PC-9 (cell line): ENCODE measurements around the gene CTSH. TPM values are rescaled to one million over a fixed set of nuclear protein-coding genes. Genes with fewer than 3 reads are reported as not detected.

Source experiments
- BruUV-seq: library from RNA; stranded (reverse); fragments of 400-500 nt; replicated peaks from 2 replicates; lab custom pipeline; 2021; lab: Mats Ljungman, UMichigan
- CTCF ChIA-PET: fragments of 300-600 bp; sonication (Branson Sonifier 250); formaldehyde crosslinking; loops from one replicate; lab custom pipeline; 2022; ENCODE audit warnings: antibody characterized with exemption; lab: Charles Lee
- POLR2A ChIA-PET: fragments of 300-600 bp; sonication (Branson Sonifier 250); formaldehyde crosslinking; loops from one replicate; lab custom pipeline; 2022; ENCODE audit warnings: antibody characterized with exemption; ENCODE audit not compliant: unreplicated experiment; lab: Charles Lee
- DNase-seq, 2 experiments: peaks; one replicate each; pipeline versions ENCODE4 v3.0.0 to v3.0.0-alpha.2; 2015 to 2022; ENCODE audit warnings: mixed read lengths in 1 of 2
- H2AFZ ChIP-seq: fragments of 200-600 bp; sonication (generic); 2 replicates; pipeline ENCODE4 v1.8.1; 2017; ENCODE audit warnings: antibody characterized with exemption
- H3F3A ChIP-seq: fragments of 200-600 bp; sonication (generic); 2 replicates; pipeline ENCODE4 v1.8.1; 2017; ENCODE audit warnings: antibody characterized with exemption, mild to moderate bottlenecking, low read depth; ENCODE audit not compliant: insufficient read depth
- H3K27ac ChIP-seq: fragments of 200-600 bp; sonication (generic); 2 replicates; pipeline ENCODE4 v1.6.1; 2016; ENCODE audit warnings: mixed run types
- H3K27me3 ChIP-seq: fragments of 200-600 bp; sonication (generic); 2 replicates; pipeline ENCODE4 v1.6.1; 2016; ENCODE audit warnings: low read depth, mixed run types; ENCODE audit not compliant: insufficient read depth
- H3K36me3 ChIP-seq: fragments of 200-600 bp; sonication (generic); 2 replicates; pipeline ENCODE4 v1.6.1; 2016; ENCODE audit warnings: low read depth, mixed run types
- H3K4me1 ChIP-seq: fragments of 200-600 bp; sonication (generic); replicated peaks from 2 replicates; pipeline ENCODE4 v1.6.1; 2016; ENCODE audit warnings: mixed run types; ENCODE audit not compliant: insufficient read depth
- H3K4me2 ChIP-seq: fragments of 200-600 bp; sonication (generic); 2 replicates; pipeline ENCODE4 v1.6.1; 2017; ENCODE audit warnings: mixed run types
- H3K4me3 ChIP-seq: fragments of 200-600 bp; sonication (generic); 2 replicates; pipeline ENCODE4 v1.6.1; 2016; ENCODE audit warnings: mixed run types
- H3K79me2 ChIP-seq: fragments of 200-600 bp; sonication (generic); 2 replicates; pipeline ENCODE4 v1.6.1; 2017; ENCODE audit warnings: low read depth, mixed run types
- H3K9me2 ChIP-seq: fragments of 200-600 bp; sonication (generic); 2 replicates; pipeline ENCODE4 v1.8.1; 2017; ENCODE audit warnings: mild to moderate bottlenecking; ENCODE audit not compliant: insufficient read depth
- H3K9me3 ChIP-seq: fragments of 200-600 bp; sonication (generic); 2 replicates; pipeline ENCODE4 v1.8.1; 2016; ENCODE audit warnings: low read depth; ENCODE audit not compliant: insufficient read depth
- H4K20me1 ChIP-seq: fragments of 200-600 bp; sonication (generic); 2 replicates; pipeline ENCODE4 v1.8.1; 2017; ENCODE audit not compliant: insufficient read depth
- CTCF ChIP-seq: fragments of 200-600 bp; sonication (generic); conservative IDR thresholded peaks from 2 replicates; pipeline ENCODE4 v1.6.1; 2017; ENCODE audit warnings: mixed run types, antibody characterized with exemption, mild to moderate bottlenecking, moderate library complexity
- EZH2 ChIP-seq: fragments of 200-600 bp; sonication (generic); IDR thresholded peaks from 2 replicates; pipeline ENCODE4 v1.8.0; 2017; ENCODE audit warnings: antibody characterized with exemption, low read depth
- intact Hi-C: fragments of 100-400 bp; cut with micrococcal nuclease; formaldehyde crosslinking; loops from one replicate; pipeline ENCODE4 v1.10.0; 2022; ENCODE audit not compliant: unreplicated experiment
- total RNA-seq: library from RNA; stranded (reverse); gene quantifications from 2 replicates; pipeline ENCODE4 v1.2.3, GENCODE V29; 2021

Gene CTSH
- total RNA-seq, 1 experiment from 2014 or later = 101 TPM

GRCh38 chr15:78927077-78927790 lies 17.6 kb downstream of the CTSH start:
- no peaks in the 10 kb centered on the region for H3K9me3 ChIP-seq
- 0 out of 2 replicates have a peak, but pooled peaks cover 6% of the 10 kb centered on the region for H3K36me3 ChIP-seq
- H3K4me1 ChIP-seq = peaks cover 22% of the 10 kb centered on the region
- H3K9me2 ChIP-seq = no peaks in the 10 kb centered on the region
- intact Hi-C loops = loop anchor here (5.0 kb wide), 1 partner anchor 255 kb away; no protein-coding TSS in a partner anchor
- no peaks in the 10 kb centered on the region for H3K27me3 ChIP-seq
- ChIA-PET CTCF (no interaction called here), POLR2A (no interaction called here)
- H3K79me2 ChIP-seq = no peaks in the 10 kb centered on the region
- no peak overlapping the region for H2AFZ ChIP-seq
- no peak overlapping the region for H3K4me3 ChIP-seq
- DNase-seq = no peak
- no peak overlapping the region for H3K4me2 ChIP-seq
- no peak overlapping the region for H3K27ac ChIP-seq
- TF ChIP-seq EZH2 = no peak
- TF ChIP-seq CTCF = no peak
- BruUV-seq = no TSS peak
- peaks cover 21% of the 10 kb centered on the region for H3F3A ChIP-seq
- no peaks in the 10 kb centered on the region for H4K20me1 ChIP-seq

GRCh38 chr15:78925956-78926743 lies 18.7 kb downstream of the CTSH start:
- intact Hi-C loops = loop anchor here (5.0 kb wide), 1 partner anchor 256 kb away; no protein-coding TSS in a partner anchor
- H3K9me2 ChIP-seq = no peaks in the 10 kb centered on the region
- H3K4me3 ChIP-seq = no peak overlapping the region
- H4K20me1 ChIP-seq = no peaks in the 10 kb centered on the region
- H3K27me3 ChIP-seq = no peaks in the 10 kb centered on the region
- H3F3A ChIP-seq = peaks cover 12% of the 10 kb centered on the region
- H3K9me3 ChIP-seq = no peaks in the 10 kb centered on the region
- TF ChIP-seq EZH2 (no peak), CTCF (no peak)
- no peak overlapping the region for H2AFZ ChIP-seq
- no peaks in the 10 kb centered on the region for H3K79me2 ChIP-seq
- H3K36me3 ChIP-seq = 0 out of 2 replicates have a peak, but pooled peaks cover 6% of the 10 kb centered on the region
- no TSS peak for BruUV-seq
- DNase-seq = no peak
- no peak overlapping the region for H3K4me2 ChIP-seq
- ChIA-PET CTCF (no interaction called here), POLR2A (no interaction called here)
- H3K27ac ChIP-seq = no peak overlapping the region
- peaks cover 15% of the 10 kb centered on the region for H3K4me1 ChIP-seq

- BruUV-seq = no TSS peak
- H3K9me3 ChIP-seq = no peaks in the 10 kb centered on the region
- TF ChIP-seq EZH2 = no peak
- TF ChIP-seq CTCF = no peak
Observed at GRCh38 chr15:78925076-78925624, 19.7 kb downstream of the CTSH start.

More at GRCh38 chr15:78925076-78925624, 19.7 kb downstream of the CTSH start:
- Histone ChIP-seq H3K4me1 (peaks cover 7% of the 10 kb centered on the region), H4K20me1 (no peaks in the 10 kb centered on the region), H3K4me2 (no peak overlapping the region), H3K27me3 (no peaks in the 10 kb centered on the region), H3K4me3 (no peak overlapping the region), H3K27ac (no peak overlapping the region), H3F3A (peaks cover 7% of the 10 kb centered on the region), H3K36me3 (0 out of 2 replicates have a peak, but pooled peaks cover 6% of the 10 kb centered on the region), H2AFZ (no peak overlapping the region), H3K79me2 (no peaks in the 10 kb centered on the region), H3K9me2 (no peaks in the 10 kb centered on the region)
- no peak for DNase-seq
- intact Hi-C loops = loop anchor here (5.0 kb wide), 1 partner anchor 257 kb away; no protein-coding TSS in a partner anchor
- CTCF ChIA-PET = no interaction called here
- POLR2A ChIA-PET = interaction anchor here (0.6 kb wide), 1 partner anchor 474 kb away, joined by 3 read pairs; no protein-coding TSS in a partner anchor
